ENCODE results near the gene RPTOR. TPM values are rescaled to one million over a fixed set of nuclear protein-coding genes. Genes with fewer than 3 reads are reported as not detected.

RPTOR gene
- total and polyA plus RNA-seq, 2 experiments from 2014 or later: 6.6 to 16.1 TPM

DNA sequence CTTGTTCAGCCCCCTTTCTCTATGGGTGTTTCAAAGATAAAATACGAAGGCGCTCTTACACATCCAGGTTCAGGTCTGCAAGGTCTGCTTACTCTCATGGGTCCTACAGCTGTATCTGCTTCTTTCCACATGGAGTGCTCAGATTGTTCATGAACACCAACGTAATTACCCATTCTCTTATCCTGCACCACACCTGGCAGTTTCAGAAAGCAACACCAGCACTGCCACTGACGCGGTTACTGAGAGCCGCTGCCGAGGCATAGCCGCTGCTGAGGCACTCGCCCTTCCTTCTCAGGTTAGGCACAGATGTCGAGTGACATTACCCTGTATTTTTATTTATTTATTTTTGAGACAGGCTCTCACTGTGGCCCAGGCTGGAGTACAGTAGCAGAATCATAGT, 147.1 kb downstream of the RPTOR start:
- H3K4me1 ChIP-seq (ENCODE audit: insufficient read depth): peaks cover 12% of the 10 kb centered on the region
- H3K9me2 ChIP-seq (ENCODE audit: insufficient read depth): no peaks in the 10 kb centered on the region
- no peak for DNase-seq
- no peak overlapping the region for H3K9ac ChIP-seq
- in situ Hi-C loops (cut with MboI): no loop called here
- no peak overlapping the region for H3K4me2 ChIP-seq (ENCODE audit: unreplicated experiment)
- TF ChIP-seq EZH2 (IDR thresholded peaks at IDR 0.05; ENCODE audit: insufficient read depth, poor library complexity, severe bottlenecking) (no peak), EZH2phosphoT487 (IDR thresholded peaks at IDR 0.05; ENCODE audit: insufficient read depth, low read depth) (no peak)
- no peaks in the 10 kb centered on the region for H3K27me3 ChIP-seq (replicated peaks; ENCODE audit: insufficient read depth)
- H3K36me3 ChIP-seq (ENCODE audit: low read depth): no peaks in the 10 kb centered on the region
- no peak overlapping the region for H3K4me3 ChIP-seq
- H2AFZ ChIP-seq: no peak overlapping the region
- H3K79me2 ChIP-seq (ENCODE audit: insufficient read depth): peaks cover 67% of the 10 kb centered on the region
- no peaks in the 10 kb centered on the region for H4K20me1 ChIP-seq (ENCODE audit: insufficient read depth)
- H3K27ac ChIP-seq: no peak overlapping the region
- WGBS, 2 experiments (ENCODE audit: low coverage in 1 of 2, low lambda C conversion rate in 2 of 2, missing lambda C conversion rate in 2 of 2): 97 to 98% methylated on average over 10 of the region's 10 CpGs
- no peaks in the 10 kb centered on the region for H3F3A ChIP-seq (ENCODE audit: insufficient read depth)
- no peaks in the 10 kb centered on the region for H3K9me3 ChIP-seq (ENCODE audit: low read depth)

DNA sequence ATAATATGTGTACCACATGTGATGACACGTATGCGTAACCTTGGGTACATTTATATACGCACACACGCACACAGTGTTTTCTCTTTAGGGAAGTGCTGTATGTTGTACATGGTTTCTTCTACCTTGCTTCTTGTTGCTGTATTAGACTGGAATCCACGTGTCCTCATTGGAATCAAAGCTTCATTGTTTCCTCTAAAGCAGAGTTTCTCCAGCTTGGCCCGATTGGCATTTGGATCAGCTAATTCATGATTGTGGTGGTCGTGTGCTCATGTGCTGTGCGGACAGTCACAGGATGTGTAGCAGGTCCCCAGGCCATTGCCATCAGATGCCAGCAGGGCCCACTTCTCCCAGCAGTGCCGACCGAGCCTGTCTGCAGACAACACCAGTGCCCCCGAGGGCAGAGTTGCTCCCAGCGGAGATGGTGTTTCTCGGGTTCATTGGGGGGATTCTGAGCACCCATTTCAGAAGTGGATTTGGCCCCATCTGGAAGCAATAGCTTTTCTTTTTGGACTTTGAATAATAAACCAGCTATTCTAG, 148.4 kb downstream of the RPTOR start:
- Histone ChIP-seq H3K27ac (no peak overlapping the region), H3K9me3 (ENCODE audit: low read depth) (no peaks in the 10 kb centered on the region), H3K36me3 (ENCODE audit: low read depth) (no peaks in the 10 kb centered on the region), H3K79me2 (ENCODE audit: insufficient read depth) (peaks cover 79% of the 10 kb centered on the region), H3F3A (ENCODE audit: insufficient read depth) (no peaks in the 10 kb centered on the region), H3K9me2 (ENCODE audit: insufficient read depth) (no peaks in the 10 kb centered on the region), H2AFZ (no peak overlapping the region), H4K20me1 (ENCODE audit: insufficient read depth) (no peaks in the 10 kb centered on the region), H3K4me1 (ENCODE audit: insufficient read depth) (peaks cover 14% of the 10 kb centered on the region), H3K27me3 (replicated peaks; ENCODE audit: insufficient read depth) (no peaks in the 10 kb centered on the region), H3K9ac (no peak overlapping the region), H3K4me2 (ENCODE audit: unreplicated experiment) (no peak overlapping the region), H3K4me3 (no peak overlapping the region)
- in situ Hi-C loops (cut with MboI): no loop called here
- WGBS, 2 experiments (ENCODE audit: low coverage in 1 of 2, low lambda C conversion rate in 2 of 2, missing lambda C conversion rate in 2 of 2): 83% methylated on average over 13 of the region's 13 CpGs
- no peak for DNase-seq
- TF ChIP-seq EZH2phosphoT487 (IDR thresholded peaks at IDR 0.05; ENCODE audit: insufficient read depth, low read depth) (no peak), EZH2 (IDR thresholded peaks at IDR 0.05; ENCODE audit: insufficient read depth, poor library complexity, severe bottlenecking) (no peak)

DNA sequence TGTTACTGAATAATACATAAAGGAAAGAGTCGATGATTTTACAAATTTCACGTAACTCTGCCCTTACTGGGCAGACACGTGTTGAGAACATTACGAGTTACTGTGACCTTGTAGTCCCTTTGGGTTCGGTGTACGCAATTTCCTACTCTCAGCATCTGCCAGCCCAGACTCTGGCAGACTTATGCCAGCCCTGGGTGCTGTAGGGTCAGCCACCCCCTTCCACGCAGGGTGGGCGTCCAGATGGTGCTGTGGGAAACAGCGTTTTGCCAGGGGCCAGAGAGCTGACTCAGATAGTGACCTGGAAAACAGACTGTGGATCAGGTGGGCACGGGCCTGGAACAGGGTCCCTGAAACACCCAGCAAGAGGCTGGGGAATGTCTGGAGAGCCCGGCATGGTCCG, 148.9 kb downstream of the RPTOR start:
- H3K9ac ChIP-seq: no peak overlapping the region
- 94 to 96% methylated on average over 12 of the region's 12 CpGs for WGBS, 2 experiments (ENCODE audit: low coverage in 1 of 2, low lambda C conversion rate in 2 of 2, missing lambda C conversion rate in 2 of 2)

DNA sequence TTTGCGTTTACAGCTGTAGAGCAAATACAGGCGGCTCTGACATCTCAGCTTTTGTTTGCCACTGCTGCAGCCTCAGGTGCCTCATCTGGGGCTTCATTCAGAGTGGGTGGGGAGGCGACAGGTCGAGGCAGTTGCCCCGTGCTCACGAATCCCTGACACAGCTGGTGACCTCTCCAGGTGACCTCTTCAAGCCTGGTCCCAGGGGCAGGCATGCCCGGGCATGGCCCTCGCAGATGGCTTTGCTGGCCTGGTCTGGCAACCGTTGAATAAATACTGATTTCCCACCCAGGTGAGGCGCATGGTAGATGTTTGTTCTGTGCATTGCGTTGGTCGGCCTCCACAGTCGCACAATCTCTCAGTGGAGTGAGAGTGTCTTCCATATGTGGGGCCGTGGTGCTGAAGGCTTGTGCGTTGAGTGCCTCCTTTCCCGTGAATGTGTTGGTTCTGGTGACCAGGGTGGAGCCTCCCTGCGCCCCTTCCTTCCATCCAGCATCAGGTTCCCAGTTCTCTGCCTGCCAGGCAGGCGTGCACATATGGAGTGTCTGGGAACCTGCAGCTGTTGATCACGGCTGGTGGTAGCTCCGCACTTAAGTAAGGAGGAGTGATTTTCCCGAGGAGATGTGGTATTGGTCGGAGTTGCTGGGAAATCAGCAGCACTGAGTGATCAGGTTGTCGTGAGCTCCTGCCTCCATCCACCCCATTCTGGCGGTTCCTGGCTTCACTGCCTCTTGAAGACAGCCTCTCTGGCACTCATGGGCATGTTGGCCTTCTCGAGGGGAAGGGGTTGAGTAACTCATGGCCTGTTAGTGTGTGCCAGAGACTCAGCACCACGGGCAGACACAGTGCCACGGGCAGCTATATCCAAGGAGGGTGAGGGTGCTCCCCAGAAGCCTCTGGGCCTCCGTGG, 149.7 kb downstream of the RPTOR start:
- no peak for DNase-seq
- in situ Hi-C loops (cut with MboI): no loop called here
- H3K9me3 ChIP-seq (ENCODE audit: low read depth): no peaks in the 10 kb centered on the region
- no peaks in the 10 kb centered on the region for H3K9me2 ChIP-seq (ENCODE audit: insufficient read depth)
- H3K4me3 ChIP-seq: no peak overlapping the region
- no peak overlapping the region for H2AFZ ChIP-seq
- no peaks in the 10 kb centered on the region for H4K20me1 ChIP-seq (ENCODE audit: insufficient read depth)
- no peaks in the 10 kb centered on the region for H3F3A ChIP-seq (ENCODE audit: insufficient read depth)
- 79 to 80% methylated on average over 28 of the region's 28 CpGs for WGBS, 2 experiments (ENCODE audit: low coverage in 1 of 2, low lambda C conversion rate in 2 of 2, missing lambda C conversion rate in 2 of 2)
- H3K79me2 ChIP-seq (ENCODE audit: insufficient read depth): peaks cover 85% of the 10 kb centered on the region
- H3K27me3 ChIP-seq (replicated peaks; ENCODE audit: insufficient read depth): no peaks in the 10 kb centered on the region
- H3K9ac ChIP-seq: no peak overlapping the region
- no peak overlapping the region for H3K4me2 ChIP-seq (ENCODE audit: unreplicated experiment)
- no peak overlapping the region for H3K27ac ChIP-seq
- no peak for TF ChIP-seq EZH2phosphoT487 (IDR thresholded peaks at IDR 0.05; ENCODE audit: insufficient read depth, low read depth)
- TF ChIP-seq EZH2 (IDR thresholded peaks at IDR 0.05; ENCODE audit: insufficient read depth, poor library complexity, severe bottlenecking): no peak
- no peaks in the 10 kb centered on the region for H3K36me3 ChIP-seq (ENCODE audit: low read depth)
- peaks cover 14% of the 10 kb centered on the region for H3K4me1 ChIP-seq (ENCODE audit: insufficient read depth)

More for the DNA sequence above, 148.9 kb downstream of the RPTOR start:
- H3K27ac ChIP-seq: no peak overlapping the region
- no peak overlapping the region for H2AFZ ChIP-seq
- TF ChIP-seq EZH2 (IDR thresholded peaks at IDR 0.05; ENCODE audit: insufficient read depth, poor library complexity, severe bottlenecking): no peak
- no peak for TF ChIP-seq EZH2phosphoT487 (IDR thresholded peaks at IDR 0.05; ENCODE audit: insufficient read depth, low read depth)
- H3K4me2 ChIP-seq (ENCODE audit: unreplicated experiment): no peak overlapping the region
- H3K79me2 ChIP-seq (ENCODE audit: insufficient read depth): peaks cover 84% of the 10 kb centered on the region
- no peaks in the 10 kb centered on the region for H3K9me3 ChIP-seq (ENCODE audit: low read depth)
- H3K36me3 ChIP-seq (ENCODE audit: low read depth): no peaks in the 10 kb centered on the region
- H3K4me1 ChIP-seq (ENCODE audit: insufficient read depth): peaks cover 14% of the 10 kb centered on the region
- DNase-seq: no peak
- H3K27me3 ChIP-seq (replicated peaks; ENCODE audit: insufficient read depth): no peaks in the 10 kb centered on the region
- no peaks in the 10 kb centered on the region for H3K9me2 ChIP-seq (ENCODE audit: insufficient read depth)
- H3F3A ChIP-seq (ENCODE audit: insufficient read depth): no peaks in the 10 kb centered on the region
- in situ Hi-C loops (cut with MboI): no loop called here
- no peaks in the 10 kb centered on the region for H4K20me1 ChIP-seq (ENCODE audit: insufficient read depth)
- no peak overlapping the region for H3K4me3 ChIP-seq
